ENCODE measurements around the gene GIPC2. TPM values are rescaled to one million over a fixed set of nuclear protein-coding genes. Genes with fewer than 3 reads are reported as not detected.

Gene GIPC2
- polyA plus RNA-seq, 2 of the 4 experiments (the other 2 are of a cell fraction) = 0.06 TPM; not detected in 1

- ATAC-seq (no peak), DNase-seq (ENCODE audit: low read depth in 1 of 2, low spot score in 1 of 2) (no peak), FAIRE-seq (no peak)
- 89% methylated on average over 2 of the region's 2 CpGs for WGBS (ENCODE audit: missing lambda C conversion rate)
- CTCF ChIA-PET = interaction anchor here (3.1 kb wide), 1 partner anchor 103 kb away, joined by 17 read pairs; no protein-coding TSS in a partner anchor
- no peak overlapping the region for H3K4me3 ChIP-seq
- H3K27ac ChIP-seq = peak overlapping the region in 1 of 2 experiments; percentile 41; a peak in 1 of 6 replicates
- POLR2A ChIA-PET = interaction anchor here (1.5 kb wide), 1 partner anchor 92 kb away, joined by 3 read pairs; no protein-coding TSS in a partner anchor
- H3K4me2 ChIP-seq = peak overlapping the region; percentile 87
- H3K9me3 ChIP-seq = no peaks in the 10 kb centered on the region
- peaks cover 24% of the 10 kb centered on the region; the same call in 2 of the 3 replicates for H3K4me1 ChIP-seq
- TF ChIP-seq ZC3H11A (IDR thresholded peaks at IDR 0.05) = no peak
- TF ChIP-seq, protein P1, sequence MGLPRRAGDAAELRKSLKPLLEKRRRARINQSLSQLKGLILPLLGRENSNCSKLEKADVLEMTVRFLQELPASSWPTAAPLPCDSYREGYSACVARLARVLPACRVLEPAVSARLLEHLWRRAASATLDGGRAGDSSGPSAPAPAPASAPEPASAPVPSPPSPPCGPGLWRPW (IDR thresholded peaks at IDR 0.05) = no peak
- no peak for TF ChIP-seq HOXB13 (CRISPR knock-in tag; IDR thresholded peaks at IDR 0.05; ENCODE audit: low read depth)
- no peak for TF ChIP-seq POLR2A (IDR thresholded peaks at IDR 0.05; ENCODE audit: low read length)
- TF ChIP-seq RFX5 (IDR thresholded peaks at IDR 0.05) = no peak
- no peak for TF ChIP-seq SMC3 (IDR thresholded peaks at IDR 0.05)
- TF ChIP-seq FOSL2 (IDR thresholded peaks at IDR 0.05) = no peak
- no peak for TF ChIP-seq FOSL2 (CRISPR knock-in tag; IDR thresholded peaks at IDR 0.05)
- no peak for TF ChIP-seq REST (IDR thresholded peaks at IDR 0.05)
- no peak for TF ChIP-seq CHD4 (IDR thresholded peaks at IDR 0.05; ENCODE audit: borderline replicate concordance)
- TF ChIP-seq RCOR1 (IDR thresholded peaks at IDR 0.05; ENCODE audit: low read depth, low read length) = no peak
- TF ChIP-seq PBX3 (IDR thresholded peaks at IDR 0.05) = no peak
- no peak for TF ChIP-seq BHLHE40 (IDR thresholded peaks at IDR 0.05; ENCODE audit: low read depth, low read length)
- no peak for TF ChIP-seq HEYL (CRISPR knock-in tag; IDR thresholded peaks at IDR 0.05)
- TF ChIP-seq GATA3 (IDR thresholded peaks at IDR 0.05; ENCODE audit: borderline replicate concordance) = no peak
- no peak for TF ChIP-seq EP300 (IDR thresholded peaks at IDR 0.05)
Measured at GRCh38 chr1:78011050-78011449, 34.7 kb upstream of the GIPC2 start.

GRCh38 chr1:78015148-78015547 is 30.6 kb upstream of the GIPC2 start:
- no peak overlapping the region for H3K27ac ChIP-seq
- no peak for TF ChIP-seq POLR2A (IDR thresholded peaks at IDR 0.05; ENCODE audit: low read length)
- no peak for TF ChIP-seq REST (IDR thresholded peaks at IDR 0.05)
- TF ChIP-seq FOSB (CRISPR knock-in tag; IDR thresholded peaks at IDR 0.05) = no peak
- no peak for TF ChIP-seq HMGXB4 (CRISPR knock-in tag; IDR thresholded peaks at IDR 0.05; ENCODE audit: borderline replicate concordance)
- TF ChIP-seq, protein P2, sequence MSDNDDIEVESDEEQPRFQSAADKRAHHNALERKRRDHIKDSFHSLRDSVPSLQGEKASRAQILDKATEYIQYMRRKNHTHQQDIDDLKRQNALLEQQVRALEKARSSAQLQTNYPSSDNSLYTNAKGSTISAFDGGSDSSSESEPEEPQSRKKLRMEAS (IDR thresholded peaks at IDR 0.05) = no peak
- TF ChIP-seq ZNF302 (CRISPR knock-in tag; IDR thresholded peaks at IDR 0.05) = no peak
- TF ChIP-seq BHLHE40 (IDR thresholded peaks at IDR 0.05; ENCODE audit: low read depth, low read length) = no peak
- no peak for TF ChIP-seq HEYL (CRISPR knock-in tag; IDR thresholded peaks at IDR 0.05)
- TF ChIP-seq, protein P3, sequence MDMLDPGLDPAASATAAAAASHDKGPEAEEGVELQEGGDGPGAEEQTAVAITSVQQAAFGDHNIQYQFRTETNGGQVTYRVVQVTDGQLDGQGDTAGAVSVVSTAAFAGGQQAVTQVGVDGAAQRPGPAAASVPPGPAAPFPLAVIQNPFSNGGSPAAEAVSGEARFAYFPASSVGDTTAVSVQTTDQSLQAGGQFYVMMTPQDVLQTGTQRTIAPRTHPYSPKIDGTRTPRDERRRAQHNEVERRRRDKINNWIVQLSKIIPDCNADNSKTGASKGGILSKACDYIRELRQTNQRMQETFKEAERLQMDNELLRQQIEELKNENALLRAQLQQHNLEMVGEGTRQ (IDR thresholded peaks at IDR 0.05) = no peak
- no peak for TF ChIP-seq KDM5A (IDR thresholded peaks at IDR 0.05)
- no peak for TF ChIP-seq RNF2 (IDR thresholded peaks at IDR 0.05; ENCODE audit: borderline replicate concordance, low read depth)
- TF ChIP-seq NPAS2 (CRISPR knock-in tag; IDR thresholded peaks at IDR 0.05; ENCODE audit: borderline replicate concordance) = no peak
- peaks cover 9% of the 10 kb centered on the region; the same call in 1 of the 3 replicates for H3K4me1 ChIP-seq
- ChIA-PET POLR2A (interaction anchor here (2.5 kb wide), 1 partner anchor 11 kb away, joined by 15 read pairs; the partner anchor contains the start of gene DNAJB4), CTCF (interaction anchor here (2.3 kb wide), 1 partner anchor 99 kb away, joined by 10 read pairs; no protein-coding TSS in a partner anchor)
- H3K4me3 ChIP-seq = no peak overlapping the region
- ATAC-seq (no peak), FAIRE-seq (no peak), DNase-seq (ENCODE audit: low read depth in 1 of 2, low spot score in 1 of 2) (no peak)
- H3K9me3 ChIP-seq = no peaks in the 10 kb centered on the region
- no peak overlapping the region for H3K4me2 ChIP-seq
